GM12878 (cell line): ENCODE measurements around the gene MARF1. TPM values are rescaled to one million over a fixed set of nuclear protein-coding genes. Genes with fewer than 3 reads are reported as not detected.

Source experiments
- ATAC-seq: fragments of 200-7000 bp; cut with Tn5 transposase; 3 replicates; pipeline ENCODE4 v1.9.1; 2020; ENCODE audit warnings: mild to moderate bottlenecking, moderate library complexity
- BruUV-seq: library from RNA; stranded (reverse); fragments of 400-500 nt; replicated peaks from 2 replicates; lab custom pipeline; 2021; lab: Mats Ljungman, UMichigan
- CTCF ChIA-PET: fragments of 300-600 bp; sonication (Branson Sonifier 250); formaldehyde crosslinking; extraction: SDS; loops from one replicate; lab custom pipeline; 2021; ENCODE audit warnings: inconsistent platforms; lab: Yijun Ruan, JAX
- POLR2A ChIA-PET: fragments of 350-600 bp; formaldehyde crosslinking; extraction: SDS; loops from one replicate; lab custom pipeline; 2021; ENCODE audit warnings: inconsistent platforms; lab: Charles Lee
- RAD21 ChIA-PET: fragments of 300-600 bp; sonication (Branson Sonifier 250); formaldehyde crosslinking; loops from one replicate; lab custom pipeline; 2023; ENCODE audit warnings: antibody characterized with exemption; ENCODE audit not compliant: unreplicated experiment; lab: Charles Lee
- SMC1A ChIA-PET: fragments of 300-600 bp; sonication (Branson Sonifier 250); formaldehyde crosslinking; loops from one replicate; lab custom pipeline; 2023; ENCODE audit not compliant: unreplicated experiment, uncharacterized antibody; lab: Charles Lee
- DNase-seq: peaks from one replicate; pipeline ENCODE4 v3.0.0-alpha.2; 2011; ENCODE audit warnings: low read depth, low spot score
- FAIRE-seq: peaks from 3 replicates; lab custom pipeline; 2011; peaks lifted over from hg19 to GRCh38; lab: Jason Lieb, UNC
- H2AFZ ChIP-seq: 2 replicates; pipeline ENCODE4 v1.6.0; 2011; ENCODE audit warnings: low read depth, low read length, control low read depth; ENCODE audit not compliant: control insufficient read depth
- H3K27ac ChIP-seq: 2 replicates; pipeline ENCODE4 v1.5.1; 2011; ENCODE audit warnings: control low read depth; ENCODE audit not compliant: control insufficient read depth, insufficient read depth
- H3K27me3 ChIP-seq, 2 experiments: replicated peaks in 1 of 2; 2 replicates each; pipeline versions ENCODE4 v1.6.0 to v1.6.1; 2011; ENCODE audit warnings: low read length in 1 of 2; ENCODE audit not compliant: control insufficient read depth in 2 of 2, insufficient read depth in 2 of 2
- H3K36me3 ChIP-seq, 2 experiments: 2 replicates each; pipeline ENCODE4 v1.5.1; 2011; ENCODE audit warnings: low read length in 1 of 2; ENCODE audit not compliant: control insufficient read depth in 2 of 2, insufficient read depth in 2 of 2
- H3K4me1 ChIP-seq: 2 replicates; pipeline ENCODE4 v1.6.1; 2011; ENCODE audit warnings: mild to moderate bottlenecking, low read length, moderate library complexity, mixed read lengths; ENCODE audit not compliant: control insufficient read depth, insufficient read depth
- H3K4me2 ChIP-seq: 2 replicates; pipeline ENCODE4 v1.6.0; 2011; ENCODE audit warnings: control low read depth; ENCODE audit not compliant: control insufficient read depth, insufficient read depth
- H3K4me3 ChIP-seq: fragments of 200-600 bp; sonication (generic); 2 replicates; pipeline ENCODE4 v1.5.1; 2016
- H3K79me2 ChIP-seq: 2 replicates; pipeline ENCODE4 v1.6.0; 2011; ENCODE audit warnings: low read length; ENCODE audit not compliant: control insufficient read depth, insufficient read depth
- H3K9ac ChIP-seq: 2 replicates; pipeline ENCODE4 v1.8.0; 2011; ENCODE audit warnings: low read length, control low read depth, mixed read lengths; ENCODE audit not compliant: control insufficient read depth, insufficient read depth
- H3K9me3 ChIP-seq: replicated peaks from 3 replicates; pipeline ENCODE4 v1.5.1; 2011; ENCODE audit warnings: mild to moderate bottlenecking, low read length; ENCODE audit not compliant: control insufficient read depth, insufficient read depth
- H4K20me1 ChIP-seq: 2 replicates; pipeline ENCODE4 v1.6.0; 2011; ENCODE audit not compliant: control insufficient read depth, insufficient read depth
- NFXL1 ChIP-seq: fragments of 450-650 bp; IDR thresholded peaks from 2 replicates; pipeline ENCODE4 v1.6.1; 2017; ENCODE audit warnings: antibody characterized with exemption, mild to moderate bottlenecking, borderline replicate concordance
- NFYB ChIP-seq: IDR thresholded peaks from 2 replicates; pipeline ENCODE4 v1.6.1; 2011; ENCODE audit warnings: low read depth, mild to moderate bottlenecking, low read length, improper control_type of control experiment, moderate library complexity; ENCODE audit not compliant: insufficient read depth
- POU2F2 ChIP-seq: IDR thresholded peaks from 3 replicates; pipeline ENCODE4 v1.6.1; 2011; ENCODE audit warnings: low read depth, mild to moderate bottlenecking, low read length, borderline replicate concordance
- WGBS: methylation state at CpG from one replicate; pipeline ENCODE4 v1.1.6; 2016; ENCODE audit warnings: low lambda C conversion rate; ENCODE audit not compliant: insufficient replicate concordance, insufficient coverage; ENCODE audit errors: missing lambda C conversion rate; 5-methylcytosine and 5-hydroxymethylcytosine counted together
- in situ Hi-C: fragments of 300-500 bp; cut with MboI; formaldehyde crosslinking; loops from 9 replicates; pipeline ENCODE4 v1.14.3; 2018; ENCODE audit warnings: mixed read lengths
- intact Hi-C: fragments of 100-400 bp; cut with micrococcal nuclease; formaldehyde crosslinking; loops from one replicate; pipeline ENCODE4 v1.14.2; 2022; ENCODE audit not compliant: unreplicated experiment
- polyA plus RNA-seq, 11 experiments: library from polyadenylated mRNA; depleted of rRNA in 4 of 11; unstranded in 6 of 11; stranded (reverse) in 5 of 11; fragments of >200 nt; fragmentation: Nextera tagmentation in 4 of 11; fragmentation: Illumina TruSeq in 1 of 11; extraction: Ambion mirVana in 4 of 11; extraction: Trizol in 1 of 11; gene quantifications; 1 replicate in 1 of 11; 2 replicates in 10 of 11; pipeline versions ENCODE4 v1.2.1 to v1.2.3, GENCODE V29; 2011 to 2016; ENCODE audit warnings: inconsistent platforms in 2 of 11, missing spikeins in 2 of 11, low read depth in 1 of 11
- total RNA-seq, 4 experiments: library from RNA; depleted of rRNA in 3 of 4; stranded (reverse); fragments of >200 nt in 3 of 4; fragmentation: Illumina TruSeq in 1 of 4; extraction: Trizol in 1 of 4; gene quantifications; 2 replicates each; pipeline versions ENCODE4 v1.2.1 to v1.2.3, GENCODE V29; 2013 to 2021
- TF ChIP-seq, protein P1 (sequence below): IDR thresholded peaks from 2 replicates; pipeline ENCODE4 v1.6.1; 2012; ENCODE audit warnings: improper control_type of control experiment, low read depth, low read length; ENCODE audit not compliant: insufficient replicate concordance
- TF ChIP-seq, protein P2 (sequence below): fragments of 450-650 bp; IDR thresholded peaks from 2 replicates; pipeline ENCODE4 v1.6.1; 2016; ENCODE audit warnings: mild to moderate bottlenecking

Gene MARF1
- total and polyA plus RNA-seq, 10 of the 15 experiments (the other 5 are each of a cell fraction or from before 2014, with no cell fraction given): 4.5 to 40.1 (median 14.0) TPM

DNA sequence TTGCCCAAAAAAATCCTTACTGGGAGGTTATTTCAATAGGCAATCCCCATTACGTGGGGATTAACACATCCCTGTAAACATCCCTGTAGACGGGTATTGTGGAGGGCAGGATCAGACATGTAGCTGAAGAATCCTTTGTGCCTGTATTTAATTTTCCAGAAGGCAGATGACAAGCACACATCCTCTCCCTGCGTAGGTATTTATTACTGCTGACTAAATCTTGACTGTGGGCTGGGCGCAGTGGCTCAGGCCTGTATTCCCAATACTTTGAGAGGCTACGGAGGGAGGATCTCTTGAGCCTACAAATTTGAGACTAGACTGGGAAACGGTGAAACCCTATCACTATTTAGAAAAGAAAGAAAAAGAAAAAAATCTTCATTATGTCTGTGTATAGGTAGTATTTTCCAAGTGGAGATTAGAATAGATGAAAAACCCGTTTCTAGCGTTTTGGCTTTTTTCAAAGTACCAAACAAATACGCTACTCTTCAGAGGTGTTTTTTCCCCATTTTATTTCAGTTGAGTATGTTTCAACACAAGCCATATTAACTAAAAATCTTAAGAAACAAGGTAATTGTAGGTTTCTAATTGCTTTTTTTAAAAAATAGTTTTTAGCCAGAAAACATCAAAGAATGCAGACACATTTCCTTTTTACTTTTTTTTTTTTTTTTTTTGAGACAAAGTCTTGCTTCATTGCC, 1.5 kb upstream of the MARF1 start:
- H3K79me2 ChIP-seq: peaks cover 33% of the 10 kb centered on the region
- 1% methylated on average over 9 of the region's 9 CpGs for WGBS
- ChIA-PET RAD21 (interaction anchor here (1.2 to 2.3 kb wide), 3 partner anchors 10 to 15 kb away, joined by 4 to 20 read pairs (median 6); no protein-coding TSS in a partner anchor), SMC1A (interaction anchor here (0.6 to 5.5 kb wide), 8 partner anchors 10 to 1619 kb away, joined by 3 to 43 read pairs (median 4); no protein-coding TSS in a partner anchor), CTCF (interaction anchor here (1.0 to 3.5 kb wide), 5 partner anchors 9 to 681 kb away, joined by 3 to 14 read pairs (median 4); no protein-coding TSS in a partner anchor), POLR2A (interaction anchor here (0.7 to 3.7 kb wide), 4 partner anchors 7 to 254 kb away, joined by 3 to 29 read pairs (median 18); partner anchors contain the start of gene NDE1)
- FAIRE-seq: no peak
- H3K27me3 ChIP-seq: no peaks in the 10 kb centered on the region
- H3K4me3 ChIP-seq: peak overlapping the region; percentile 79
- no peaks in the 10 kb centered on the region for H3K36me3 ChIP-seq
- no peak for DNase-seq
- H4K20me1 ChIP-seq: no peaks in the 10 kb centered on the region
- H3K9me3 ChIP-seq: no peaks in the 10 kb centered on the region
- H2AFZ ChIP-seq: no peak overlapping the region; the same call in 1 of the 2 replicates
- intact Hi-C loops: no loop called here
- in situ Hi-C loops: loop anchor here (25.0 kb wide), 1 partner anchor 1007 kb away; the partner anchor contains the start of genes BFAR and PARN
- peak overlapping the region; percentile 97 for H3K27ac ChIP-seq
- peaks cover 30% of the 10 kb centered on the region for H3K4me1 ChIP-seq
- no peak for ATAC-seq
- TF ChIP-seq, protein P1, sequence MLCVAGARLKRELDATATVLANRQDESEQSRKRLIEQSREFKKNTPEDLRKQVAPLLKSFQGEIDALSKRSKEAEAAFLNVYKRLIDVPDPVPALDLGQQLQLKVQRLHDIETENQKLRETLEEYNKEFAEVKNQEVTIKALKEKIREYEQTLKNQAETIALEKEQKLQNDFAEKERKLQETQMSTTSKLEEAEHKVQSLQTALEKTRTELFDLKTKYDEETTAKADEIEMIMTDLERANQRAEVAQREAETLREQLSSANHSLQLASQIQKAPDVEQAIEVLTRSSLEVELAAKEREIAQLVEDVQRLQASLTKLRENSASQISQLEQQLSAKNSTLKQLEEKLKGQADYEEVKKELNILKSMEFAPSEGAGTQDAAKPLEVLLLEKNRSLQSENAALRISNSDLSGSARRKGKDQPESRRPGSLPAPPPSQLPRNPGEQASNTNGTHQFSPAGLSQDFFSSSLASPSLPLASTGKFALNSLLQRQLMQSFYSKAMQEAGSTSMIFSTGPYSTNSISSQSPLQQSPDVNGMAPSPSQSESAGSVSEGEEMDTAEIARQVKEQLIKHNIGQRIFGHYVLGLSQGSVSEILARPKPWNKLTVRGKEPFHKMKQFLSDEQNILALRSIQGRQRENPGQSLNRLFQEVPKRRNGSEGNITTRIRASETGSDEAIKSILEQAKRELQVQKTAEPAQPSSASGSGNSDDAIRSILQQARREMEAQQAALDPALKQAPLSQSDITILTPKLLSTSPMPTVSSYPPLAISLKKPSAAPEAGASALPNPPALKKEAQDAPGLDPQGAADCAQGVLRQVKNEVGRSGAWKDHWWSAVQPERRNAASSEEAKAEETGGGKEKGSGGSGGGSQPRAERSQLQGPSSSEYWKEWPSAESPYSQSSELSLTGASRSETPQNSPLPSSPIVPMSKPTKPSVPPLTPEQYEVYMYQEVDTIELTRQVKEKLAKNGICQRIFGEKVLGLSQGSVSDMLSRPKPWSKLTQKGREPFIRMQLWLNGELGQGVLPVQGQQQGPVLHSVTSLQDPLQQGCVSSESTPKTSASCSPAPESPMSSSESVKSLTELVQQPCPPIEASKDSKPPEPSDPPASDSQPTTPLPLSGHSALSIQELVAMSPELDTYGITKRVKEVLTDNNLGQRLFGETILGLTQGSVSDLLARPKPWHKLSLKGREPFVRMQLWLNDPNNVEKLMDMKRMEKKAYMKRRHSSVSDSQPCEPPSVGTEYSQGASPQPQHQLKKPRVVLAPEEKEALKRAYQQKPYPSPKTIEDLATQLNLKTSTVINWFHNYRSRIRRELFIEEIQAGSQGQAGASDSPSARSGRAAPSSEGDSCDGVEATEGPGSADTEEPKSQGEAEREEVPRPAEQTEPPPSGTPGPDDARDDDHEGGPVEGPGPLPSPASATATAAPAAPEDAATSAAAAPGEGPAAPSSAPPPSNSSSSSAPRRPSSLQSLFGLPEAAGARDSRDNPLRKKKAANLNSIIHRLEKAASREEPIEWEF: no peak
- TF ChIP-seq NFXL1: no peak
- TF ChIP-seq POU2F2: 0 out of 3 replicates have a peak, but pooled peaks have one; percentile 19
- TF ChIP-seq NFYB: no peak
- TF ChIP-seq, protein P2, sequence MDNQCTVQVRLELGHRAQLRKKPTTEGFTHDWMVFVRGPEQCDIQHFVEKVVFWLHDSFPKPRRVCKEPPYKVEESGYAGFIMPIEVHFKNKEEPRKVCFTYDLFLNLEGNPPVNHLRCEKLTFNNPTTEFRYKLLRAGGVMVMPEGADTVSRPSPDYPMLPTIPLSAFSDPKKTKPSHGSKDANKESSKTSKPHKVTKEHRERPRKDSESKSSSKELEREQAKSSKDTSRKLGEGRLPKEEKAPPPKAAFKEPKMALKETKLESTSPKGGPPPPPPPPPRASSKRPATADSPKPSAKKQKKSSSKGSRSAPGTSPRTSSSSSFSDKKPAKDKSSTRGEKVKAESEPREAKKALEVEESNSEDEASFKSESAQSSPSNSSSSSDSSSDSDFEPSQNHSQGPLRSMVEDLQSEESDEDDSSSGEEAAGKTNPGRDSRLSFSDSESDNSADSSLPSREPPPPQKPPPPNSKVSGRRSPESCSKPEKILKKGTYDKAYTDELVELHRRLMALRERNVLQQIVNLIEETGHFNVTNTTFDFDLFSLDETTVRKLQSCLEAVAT: peak; percentile 73; the same call in 1 of the 2 replicates
- H3K4me2 ChIP-seq: peak overlapping the region; percentile 75
- peak overlapping the region; percentile 90 for H3K9ac ChIP-seq
- no TSS peak for BruUV-seq
